Lung (tissue), 12 donors: Measurements from ENCODE around the gene ADAT2. TPM values are rescaled to one million over a fixed set of nuclear protein-coding genes. Genes with fewer than 3 reads are reported as not detected.
"Not testable (repeated sequence)": the region's sequence is repeated elsewhere in the genome, so short reads cannot be mapped to it uniquely, and the experiment has no call there.

Experiments used
- ATAC-seq: fragments of 200-7000 bp; cut with Tn5 transposase; one replicate; pipeline ENCODE4 v1.9.1; 2020; ENCODE audit warnings: moderate number of reproducible peaks; ENCODE audit not compliant: insufficient read depth, low FRiP score
- DNase-seq, 3 donors: peaks; one replicate each; pipeline ENCODE4 v3.0.0-alpha.2; 2013 to 2017
- H3K27ac ChIP-seq, 2 donors: one replicate each; pipeline ENCODE4 v1.5.1; 2013; ENCODE audit warnings: mild to moderate bottlenecking in 2 of 2, moderate library complexity in 2 of 2, control low read depth in 1 of 2, inconsistent platforms in 1 of 2, low read depth in 1 of 2, low read length in 1 of 2
- H3K27me3 ChIP-seq, 3 donors: one replicate each; pipeline ENCODE4 v1.5.1; 2013; ENCODE audit warnings: low read length in 2 of 3; ENCODE audit not compliant: control insufficient read depth in 3 of 3, insufficient read depth in 3 of 3
- H3K36me3 ChIP-seq, 4 donors: one replicate each; pipeline ENCODE4 v1.5.1; 2013; ENCODE audit warnings: low read length in 4 of 4, mild to moderate bottlenecking in 1 of 4, moderate library complexity in 1 of 4; ENCODE audit not compliant: control insufficient read depth in 4 of 4, insufficient read depth in 4 of 4
- H3K4me1 ChIP-seq, 5 donors: one replicate each; pipeline ENCODE4 v1.5.1; 2013; ENCODE audit warnings: low read length in 5 of 5, mild to moderate bottlenecking in 2 of 5, moderate library complexity in 1 of 5; ENCODE audit not compliant: control insufficient read depth in 5 of 5, insufficient read depth in 5 of 5
- H3K4me3 ChIP-seq: one replicate; pipeline ENCODE4 v1.5.1; 2013; ENCODE audit warnings: mild to moderate bottlenecking, control low read depth, moderate library complexity
- H3K9ac ChIP-seq, 2 donors: one replicate each; pipeline ENCODE4 v1.5.1; 2013; ENCODE audit warnings: low read length in 2 of 2, control low read depth in 1 of 2; ENCODE audit not compliant: insufficient read depth in 1 of 2
- H3K9me3 ChIP-seq, 4 donors: one replicate each; pipeline ENCODE4 v1.5.1; 2013; ENCODE audit warnings: low read length in 3 of 4, mild to moderate bottlenecking in 1 of 4, moderate library complexity in 1 of 4; ENCODE audit not compliant: control insufficient read depth in 4 of 4, insufficient read depth in 3 of 4
- CTCF ChIP-seq: IDR thresholded peaks from 2 replicates; pipeline ENCODE4 v1.5.1; 2012; ENCODE audit warnings: mild to moderate bottlenecking; ENCODE audit errors: control extremely low read depth, extremely low read depth
- WGBS, 2 donors: extraction: QIAGEN DNeasy Blood & Tissue Kit; methylation state at CpG; one replicate each; pipeline ENCODE4 v1.1.7; 2013; 5-methylcytosine and 5-hydroxymethylcytosine counted together
- polyA plus RNA-seq, 2 donors: library from polyadenylated mRNA; stranded (reverse); fragments of 200-250 nt; gene quantifications; one replicate each; pipeline ENCODE4 v1.2.1, GENCODE V29; 2013
- total RNA-seq, 2 donors: library from RNA; depleted of rRNA in 1 of 2; stranded (reverse); fragments of >200 nt in 1 of 2; gene quantifications; one replicate each; pipeline ENCODE4 v1.2.1, GENCODE V29; 2014 to 2021
- donor health status: control.
- donor health status: control.
- donor health status: Bipolar disorder and iron deficiency.
- donor health status: healthy.
- donor health status: DM: yes; HTN: yes; CAD: no.

ADAT2 gene
- total and polyA plus RNA-seq, 4 donors = 3.9 to 11.1 (median 8.6) TPM

DNA sequence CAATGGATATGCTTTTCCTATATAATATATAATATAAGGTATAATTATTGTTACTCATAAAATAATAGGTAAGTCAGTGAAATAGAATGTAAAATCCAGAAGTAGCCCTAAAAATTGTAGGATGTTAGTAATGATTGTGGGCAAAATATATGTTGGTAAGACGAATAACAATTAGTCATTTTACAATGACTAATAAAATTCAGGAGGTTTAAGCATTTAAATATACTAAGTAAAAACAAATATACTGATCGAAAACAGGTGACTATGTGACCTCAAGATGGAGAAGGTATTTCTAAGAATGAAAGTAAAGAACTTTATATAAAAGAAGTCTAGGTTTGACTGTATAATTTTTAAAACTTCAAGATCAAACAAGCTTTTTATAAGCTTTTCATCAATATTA, 32.1 kb upstream of the ADAT2 start:
- H3K4me3 ChIP-seq = no peak overlapping the region
- no peak overlapping the region for H3K9ac ChIP-seq
- TF ChIP-seq CTCF = no peak
- WGBS, 2 donors = 96 to 98% methylated on average over 2 of the region's 2 CpGs
- no peaks in the 10 kb centered on the region for H3K27me3 ChIP-seq
- H3K27ac ChIP-seq = no peak overlapping the region
- H3K36me3 ChIP-seq = peaks cover 0 to 3% (median 1%) of the 10 kb centered on the region in 4 donors
- no peaks in the 10 kb centered on the region for H3K4me1 ChIP-seq
- ATAC-seq (no peak), DNase-seq (no peak)
- H3K9me3 ChIP-seq = no peaks in the 10 kb centered on the region

DNA sequence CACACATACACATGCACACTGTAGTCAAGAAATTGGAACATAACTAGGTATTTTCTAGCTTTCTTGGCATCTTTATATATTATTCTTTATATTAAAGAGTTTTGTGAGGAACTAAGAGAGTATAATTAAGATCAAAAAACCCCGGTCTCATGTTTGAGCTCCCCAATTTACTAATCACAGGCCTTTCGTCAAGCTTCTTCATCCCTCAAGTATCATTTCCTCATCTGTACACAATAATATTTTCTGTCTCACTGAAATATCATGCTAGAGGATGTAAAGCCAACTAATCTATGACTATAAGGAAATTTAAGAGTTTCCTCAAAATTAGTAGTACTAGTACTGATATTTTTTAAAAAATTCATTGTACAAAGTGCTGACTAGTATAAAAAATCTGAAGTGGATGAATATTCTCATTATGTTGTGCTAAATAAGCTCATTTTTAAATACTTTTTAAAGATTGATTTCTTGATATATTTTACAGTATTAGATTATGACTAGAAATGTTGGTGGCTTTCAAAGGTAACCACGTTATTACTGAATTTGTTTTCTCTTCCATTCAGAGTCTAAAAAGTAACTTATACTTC, 28.1 kb upstream of the ADAT2 start:
- DNase-seq (no peak), ATAC-seq (no peak)
- Histone ChIP-seq H3K9me3 (no peaks in the 10 kb centered on the region), H3K4me1 (no peaks in the 10 kb centered on the region), H3K36me3 (peaks cover under 1 to 8% (median 4%) of the 10 kb centered on the region in 4 donors), H3K9ac (no peak overlapping the region), H3K4me3 (no peak overlapping the region), H3K27ac (no peak overlapping the region), H3K27me3 (no peaks in the 10 kb centered on the region)
- WGBS, 2 donors = 86 to 89% methylated on average over 3 of the region's 3 CpGs
- no peak for TF ChIP-seq CTCF

GRCh38 chr6:143476545-143476944, 26.1 kb upstream of the ADAT2 start:
- WGBS, 2 donors = 96 to 100% methylated on average over 1 of the region's 1 CpG
- TF ChIP-seq CTCF = no peak
- Histone ChIP-seq H3K9ac (no peak overlapping the region), H3K36me3 (peaks cover 4 to 16% (median 9%) of the 10 kb centered on the region in 4 donors), H3K9me3 (no peaks in the 10 kb centered on the region), H3K4me3 (no peak overlapping the region), H3K27me3 (no peaks in the 10 kb centered on the region), H3K4me1 (no peaks in the 10 kb centered on the region), H3K27ac (no peak overlapping the region)
- ATAC-seq = no peak
- DNase-seq = no peak

DNA sequence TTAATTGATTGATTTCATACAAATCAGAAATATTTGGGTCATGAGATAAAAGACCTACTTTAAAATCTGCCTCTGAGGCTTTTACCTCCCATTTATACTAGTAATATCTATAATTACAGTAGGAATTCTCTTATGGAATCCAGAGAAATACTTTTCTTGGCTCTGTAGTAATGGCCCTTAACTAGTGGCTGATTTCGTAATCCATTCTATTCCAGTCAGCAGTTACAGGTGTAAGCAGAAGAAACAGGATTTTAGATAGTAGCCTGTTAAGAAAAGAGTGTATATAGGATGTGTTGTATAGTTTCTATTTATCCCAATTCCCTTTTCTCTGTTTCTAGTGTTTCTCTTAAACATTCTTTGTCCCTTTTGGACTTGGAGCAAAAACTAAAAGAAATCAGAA, 21.3 kb upstream of the ADAT2 start:
- 88 to 97% methylated on average over 1 of the region's 1 CpG for WGBS, 2 donors
- Histone ChIP-seq H3K9me3 (no peaks in the 10 kb centered on the region), H3K27me3 (no peaks in the 10 kb centered on the region), H3K9ac (no peak overlapping the region), H3K27ac (no peak overlapping the region), H3K4me1 (no peaks in the 10 kb centered on the region), H3K36me3 (peaks cover under 1 to 19% (median 7%) of the 10 kb centered on the region in 4 donors), H3K4me3 (no peak overlapping the region)
- no peak for TF ChIP-seq CTCF
- DNase-seq (no peak), ATAC-seq (no peak)

DNA sequence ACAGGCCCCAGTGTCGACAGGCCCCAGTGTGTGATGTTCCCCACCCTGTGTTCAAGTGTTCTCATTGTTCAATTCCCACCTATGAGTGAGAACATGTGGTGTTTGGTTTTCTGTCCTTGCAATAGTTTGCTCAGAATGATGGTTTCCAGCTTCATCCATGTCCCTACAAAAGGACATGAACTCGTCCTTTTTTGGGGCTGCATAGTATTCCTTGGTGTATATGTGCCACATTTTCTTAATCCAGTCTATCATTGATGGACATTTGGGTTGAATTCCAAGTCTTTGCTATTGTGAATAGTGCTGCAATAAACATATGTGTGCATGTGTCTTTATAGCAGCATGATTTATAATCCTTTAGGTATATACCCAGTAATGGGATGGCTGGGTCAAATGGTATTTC, 18.3 kb upstream of the ADAT2 start:
- 93 to 95% methylated on average over 2 of the region's 2 CpGs for WGBS, 2 donors
- not testable (repeated sequence) for H3K9ac ChIP-seq, DNase-seq

More for the DNA sequence above, 18.3 kb upstream of the ADAT2 start:
- H3K9me3 ChIP-seq, ATAC-seq, H3K27me3 ChIP-seq, H3K27ac ChIP-seq, H3K4me1 ChIP-seq, H3K4me3 ChIP-seq: not testable (repeated sequence)
- H3K36me3 ChIP-seq = peaks cover 0 to 23% (median 3%) of the 10 kb centered on the region in 4 donors
